WTC11 (cell line): ENCODE results near the gene TBC1D10B. TPM values are rescaled to one million over a fixed set of nuclear protein-coding genes. Genes with fewer than 3 reads are reported as not detected.

Experiments used
- ATF1 ChIP-seq: sonication (generic); formaldehyde crosslinking; IDR thresholded peaks from 2 replicates; pipeline ENCODE4 v1.8.1; 2023; ENCODE audit warnings: mild to moderate bottlenecking, moderate library complexity, missing genetic modification reagents
- CBFB ChIP-seq: sonication (generic); formaldehyde crosslinking; IDR thresholded peaks from 2 replicates; pipeline ENCODE4 v1.8.1; 2022; ENCODE audit warnings: mild to moderate bottlenecking, low read depth, missing genetic modification reagents
- GRHL2 ChIP-seq: fragments of 250-450 bp; sonication (Bioruptor Pico); IDR thresholded peaks from 2 replicates; pipeline ENCODE4 v1.8.0; 2022; ENCODE audit warnings: mild to moderate bottlenecking, moderate library complexity; ENCODE audit not compliant: insufficient replicate concordance, severe bottlenecking
- IRF2 ChIP-seq: sonication (generic); formaldehyde crosslinking; IDR thresholded peaks from 2 replicates; pipeline ENCODE4 v1.8.0; 2022; ENCODE audit warnings: low read depth, missing genetic modification reagents, borderline replicate concordance
- JAZF1 ChIP-seq: fragments of 250-450 bp; sonication (Bioruptor Pico); IDR thresholded peaks from 2 replicates; pipeline ENCODE4 v1.9.0; 2021; ENCODE audit warnings: moderate library complexity, mild to moderate bottlenecking, inconsistent platforms
- KAT7 ChIP-seq: sonication (generic); formaldehyde crosslinking; IDR thresholded peaks from 2 replicates; pipeline ENCODE4 v1.8.1; 2023; ENCODE audit warnings: missing genetic modification reagents, mild to moderate bottlenecking, borderline replicate concordance
- NFATC4 ChIP-seq: fragments of 250-450 bp; sonication (Bioruptor Pico); IDR thresholded peaks from 2 replicates; pipeline ENCODE4 v1.9.0; 2021; ENCODE audit warnings: mild to moderate bottlenecking
- NR1H2 ChIP-seq: sonication (generic); formaldehyde crosslinking; IDR thresholded peaks from 2 replicates; pipeline ENCODE4 v1.9.0; 2021; ENCODE audit warnings: mild to moderate bottlenecking, moderate library complexity, missing genetic modification reagents
- PREB ChIP-seq: sonication (generic); formaldehyde crosslinking; IDR thresholded peaks from 2 replicates; pipeline ENCODE4 v1.8.1; 2022; ENCODE audit warnings: mild to moderate bottlenecking, missing genetic modification reagents, moderate library complexity, borderline replicate concordance
- PRRX2 ChIP-seq: fragments of 250-450 bp; sonication (Bioruptor Pico); IDR thresholded peaks from 2 replicates; pipeline ENCODE4 v1.8.0; 2021; ENCODE audit warnings: mild to moderate bottlenecking
- RORB ChIP-seq: fragments of 250-450 bp; sonication (Bioruptor Pico); IDR thresholded peaks from 2 replicates; pipeline ENCODE4 v1.9.0; 2021; ENCODE audit warnings: mild to moderate bottlenecking
- SMAD4 ChIP-seq: sonication (generic); formaldehyde crosslinking; IDR thresholded peaks from 2 replicates; pipeline ENCODE4 v1.8.0; 2022; ENCODE audit warnings: mild to moderate bottlenecking, missing genetic modification reagents
- TCF7 ChIP-seq: sonication (generic); formaldehyde crosslinking; IDR thresholded peaks from 2 replicates; pipeline ENCODE4 v1.8.0; 2022; ENCODE audit warnings: mild to moderate bottlenecking, low read depth, missing genetic modification reagents, moderate library complexity
- TEAD4 ChIP-seq: sonication (generic); formaldehyde crosslinking; IDR thresholded peaks from 2 replicates; pipeline ENCODE4 v1.8.0; 2022; ENCODE audit warnings: mild to moderate bottlenecking, missing genetic modification reagents
- USF2 ChIP-seq: sonication (generic); formaldehyde crosslinking; IDR thresholded peaks from 2 replicates; pipeline ENCODE4 v1.8.1; 2023; ENCODE audit warnings: mild to moderate bottlenecking, missing genetic modification reagents, moderate library complexity
- ZBTB21 ChIP-seq: sonication (generic); formaldehyde crosslinking; IDR thresholded peaks from 2 replicates; pipeline ENCODE4 v1.8.1; 2023; ENCODE audit warnings: mild to moderate bottlenecking, missing genetic modification reagents, borderline replicate concordance
- ZNF121 ChIP-seq: sonication (generic); formaldehyde crosslinking; IDR thresholded peaks from 2 replicates; pipeline ENCODE4 v1.8.0; 2023; ENCODE audit warnings: missing genetic modification reagents
- ZNF219 ChIP-seq: sonication (generic); formaldehyde crosslinking; IDR thresholded peaks from 2 replicates; pipeline ENCODE4 v1.8.0; 2023; ENCODE audit warnings: missing genetic modification reagents, mild to moderate bottlenecking, borderline replicate concordance
- total RNA-seq: library from RNA; stranded (reverse); gene quantifications from 3 replicates; pipeline ENCODE4 v1.2.3, GENCODE V29; 2021
- TF ChIP-seq, protein P1 (sequence below): sonication (generic); formaldehyde crosslinking; IDR thresholded peaks from 2 replicates; pipeline ENCODE4 v1.8.0; 2022; ENCODE audit warnings: missing genetic modification reagents
- TF ChIP-seq, protein P2 (sequence below): sonication (generic); formaldehyde crosslinking; IDR thresholded peaks from 2 replicates; pipeline ENCODE4 v1.8.0; 2022; ENCODE audit warnings: mild to moderate bottlenecking, missing genetic modification reagents
- TF ChIP-seq, protein P3 (sequence below): fragments of 250-450 bp; sonication (Bioruptor Pico); conservative IDR thresholded peaks from 2 replicates; pipeline ENCODE4 v1.9.0; 2021; ENCODE audit warnings: mild to moderate bottlenecking

Gene TBC1D10B
- total RNA-seq, 1 experiment from 2014 or later = 40.5 TPM

- TF ChIP-seq, protein P1, sequence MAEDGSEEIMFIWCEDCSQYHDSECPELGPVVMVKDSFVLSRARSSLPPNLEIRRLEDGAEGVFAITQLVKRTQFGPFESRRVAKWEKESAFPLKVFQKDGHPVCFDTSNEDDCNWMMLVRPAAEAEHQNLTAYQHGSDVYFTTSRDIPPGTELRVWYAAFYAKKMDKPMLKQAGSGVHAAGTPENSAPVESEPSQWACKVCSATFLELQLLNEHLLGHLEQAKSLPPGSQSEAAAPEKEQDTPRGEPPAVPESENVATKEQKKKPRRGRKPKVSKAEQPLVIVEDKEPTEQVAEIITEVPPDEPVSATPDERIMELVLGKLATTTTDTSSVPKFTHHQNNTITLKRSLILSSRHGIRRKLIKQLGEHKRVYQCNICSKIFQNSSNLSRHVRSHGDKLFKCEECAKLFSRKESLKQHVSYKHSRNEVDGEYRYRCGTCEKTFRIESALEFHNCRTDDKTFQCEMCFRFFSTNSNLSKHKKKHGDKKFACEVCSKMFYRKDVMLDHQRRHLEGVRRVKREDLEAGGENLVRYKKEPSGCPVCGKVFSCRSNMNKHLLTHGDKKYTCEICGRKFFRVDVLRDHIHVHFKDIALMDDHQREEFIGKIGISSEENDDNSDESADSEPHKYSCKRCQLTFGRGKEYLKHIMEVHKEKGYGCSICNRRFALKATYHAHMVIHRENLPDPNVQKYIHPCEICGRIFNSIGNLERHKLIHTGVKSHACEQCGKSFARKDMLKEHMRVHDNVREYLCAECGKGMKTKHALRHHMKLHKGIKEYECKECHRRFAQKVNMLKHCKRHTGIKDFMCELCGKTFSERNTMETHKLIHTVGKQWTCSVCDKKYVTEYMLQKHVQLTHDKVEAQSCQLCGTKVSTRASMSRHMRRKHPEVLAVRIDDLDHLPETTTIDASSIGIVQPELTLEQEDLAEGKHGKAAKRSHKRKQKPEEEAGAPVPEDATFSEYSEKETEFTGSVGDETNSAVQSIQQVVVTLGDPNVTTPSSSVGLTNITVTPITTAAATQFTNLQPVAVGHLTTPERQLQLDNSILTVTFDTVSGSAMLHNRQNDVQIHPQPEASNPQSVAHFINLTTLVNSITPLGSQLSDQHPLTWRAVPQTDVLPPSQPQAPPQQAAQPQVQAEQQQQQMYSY (CRISPR knock-in tag) = peak; percentile 67
- TF ChIP-seq TCF7 (CRISPR knock-in tag) = peak; percentile 88
- no peak for TF ChIP-seq NR1H2
- TF ChIP-seq ZNF219 (CRISPR knock-in tag) = peak; percentile 89; the same call in 1 of the 2 replicates
- TF ChIP-seq IRF2 = 0 out of 2 replicates have a peak, but pooled peaks have one; percentile 39
- TF ChIP-seq ZNF121 (CRISPR knock-in tag) = peak; percentile 6; the same call in 1 of the 2 replicates
- TF ChIP-seq ATF1 (CRISPR knock-in tag) = peak; percentile 22; the same call in 1 of the 2 replicates
- 0 out of 2 replicates have a peak, but pooled peaks have one; percentile 95 for TF ChIP-seq ZBTB21 (CRISPR knock-in tag)
- TF ChIP-seq, protein P2, sequence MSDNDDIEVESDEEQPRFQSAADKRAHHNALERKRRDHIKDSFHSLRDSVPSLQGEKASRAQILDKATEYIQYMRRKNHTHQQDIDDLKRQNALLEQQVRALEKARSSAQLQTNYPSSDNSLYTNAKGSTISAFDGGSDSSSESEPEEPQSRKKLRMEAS (CRISPR knock-in tag) = peak; percentile 99
- TF ChIP-seq, protein P3, sequence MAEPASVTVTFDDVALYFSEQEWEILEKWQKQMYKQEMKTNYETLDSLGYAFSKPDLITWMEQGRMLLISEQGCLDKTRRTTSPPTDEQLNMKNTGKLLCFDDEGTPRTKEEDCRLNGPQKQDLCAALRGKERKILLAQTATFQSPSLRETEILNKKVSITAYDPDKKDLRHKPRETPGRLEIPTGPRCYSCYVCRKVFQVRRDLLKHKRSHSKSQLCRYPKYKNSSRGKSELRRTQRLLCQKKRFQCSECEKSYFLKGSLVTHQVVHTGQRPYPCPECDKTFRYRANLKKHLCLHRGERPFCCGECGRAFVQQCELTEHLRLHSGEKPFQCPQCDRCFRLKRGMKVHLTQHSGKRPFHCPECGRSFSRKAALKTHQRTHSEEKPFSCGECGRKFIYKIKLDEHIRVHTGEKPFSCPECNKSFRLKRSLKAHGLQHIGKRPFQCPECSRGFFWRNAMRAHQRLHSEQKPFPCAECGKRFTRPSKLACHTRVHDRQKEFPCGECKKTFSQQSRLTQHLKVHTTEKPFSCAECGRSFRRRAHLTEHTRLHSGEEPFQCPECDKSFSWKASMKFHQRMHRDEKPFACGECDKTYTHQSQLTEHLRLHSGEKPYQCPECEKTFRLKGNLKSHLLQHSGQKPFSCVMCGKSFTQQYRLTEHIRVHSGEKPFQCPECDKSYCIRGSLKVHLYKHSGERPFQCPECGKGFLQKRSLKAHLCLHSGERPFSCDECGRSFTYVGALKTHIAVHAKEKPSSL = no peak
- TF ChIP-seq PREB (CRISPR knock-in tag) = no peak
- TF ChIP-seq SMAD4 (CRISPR knock-in tag) = 0 out of 2 replicates have a peak, but pooled peaks have one; percentile 37
- peak; percentile 7; the same call in 1 of the 2 replicates for TF ChIP-seq KAT7 (CRISPR knock-in tag)
- no peak for TF ChIP-seq GRHL2 (CRISPR knock-in tag)
- TF ChIP-seq CBFB (CRISPR knock-in tag) = peak; percentile 99
- no peak for TF ChIP-seq RORB (CRISPR knock-in tag)
- TF ChIP-seq TEAD4 (CRISPR knock-in tag) = no peak; the same call in 1 of the 2 replicates
- no peak for TF ChIP-seq JAZF1 (CRISPR knock-in tag)
- peak; percentile 67 for TF ChIP-seq USF2 (CRISPR knock-in tag)
- TF ChIP-seq NFATC4 (CRISPR knock-in tag) = peak; percentile 60; the same call in 1 of the 2 replicates
- 0 out of 2 replicates have a peak, but pooled peaks have one; percentile 42 for TF ChIP-seq PRRX2 (CRISPR knock-in tag)
Observed at GRCh38 chr16:30417529-30418349, 47.4 kb upstream of the TBC1D10B start (continued).
